Fibroblast of skin of abdomen (primary cell): ENCODE results near the gene HNRNPAB. TPM values are rescaled to one million over a fixed set of nuclear protein-coding genes. Genes with fewer than 3 reads are reported as not detected.

ENCODE experiments used
- DNase-seq: peaks from one replicate; pipeline ENCODE4 v3.0.0-alpha.2; 2013
- polyA plus RNA-seq, 2 experiments: library from polyadenylated mRNA; unstranded; fragments of 120-200 nt; gene quantifications; one replicate each; pipeline ENCODE4 v1.2.1, GENCODE V29; 2013; ENCODE audit not compliant: insufficient read length in 2 of 2

Gene HNRNPAB
- 147 TPM for polyA plus RNA-seq (2013, experiment 1 of 2; ENCODE audit: insufficient read length)
- 149 TPM for polyA plus RNA-seq (2013, experiment 2 of 2; ENCODE audit: insufficient read length)

DNA sequence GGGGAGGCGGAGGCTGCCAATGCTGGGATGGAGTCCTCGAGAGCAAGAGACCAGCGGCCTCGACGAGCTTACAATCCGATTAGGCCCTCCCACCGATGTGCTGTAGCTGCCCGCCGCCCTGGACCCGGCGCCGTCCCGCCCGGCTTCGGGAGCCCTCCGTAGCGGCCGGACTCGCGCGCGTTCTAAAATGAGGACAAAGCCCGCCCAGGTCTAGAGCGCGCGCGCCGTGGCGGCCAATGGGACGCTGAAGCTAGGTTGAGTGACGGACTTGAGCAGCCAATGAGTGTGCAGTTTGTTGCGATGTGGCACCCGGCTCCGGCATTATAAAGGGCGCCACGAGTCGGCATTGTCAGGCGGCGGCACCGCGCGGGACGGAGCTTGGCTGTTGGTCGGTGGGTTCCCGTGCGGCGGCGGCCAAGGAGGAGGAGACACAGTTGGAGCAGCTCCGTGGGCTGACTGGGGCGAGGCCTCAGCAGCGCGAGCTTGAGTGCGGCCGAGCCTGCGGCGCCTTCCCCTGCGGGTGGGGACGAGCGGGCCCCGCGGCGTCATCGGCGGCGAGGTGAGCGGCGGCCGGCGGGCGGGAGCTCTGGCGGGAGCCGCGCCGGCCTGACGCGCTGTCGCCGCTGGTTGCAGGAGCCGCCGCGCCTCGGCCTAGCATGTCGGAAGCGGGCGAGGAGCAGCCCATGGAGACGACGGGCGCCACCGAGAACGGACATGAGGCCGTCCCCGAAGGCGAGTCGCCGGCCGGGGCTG, at the start of gene HNRNPAB:
TSS of gene HNRNPAB (plus strand) at position 352 of the 753 bp plus-strand sequence. CDS start at position 657, 305 bp downstream.
- peak; percentile 96 for DNase-seq

DNA sequence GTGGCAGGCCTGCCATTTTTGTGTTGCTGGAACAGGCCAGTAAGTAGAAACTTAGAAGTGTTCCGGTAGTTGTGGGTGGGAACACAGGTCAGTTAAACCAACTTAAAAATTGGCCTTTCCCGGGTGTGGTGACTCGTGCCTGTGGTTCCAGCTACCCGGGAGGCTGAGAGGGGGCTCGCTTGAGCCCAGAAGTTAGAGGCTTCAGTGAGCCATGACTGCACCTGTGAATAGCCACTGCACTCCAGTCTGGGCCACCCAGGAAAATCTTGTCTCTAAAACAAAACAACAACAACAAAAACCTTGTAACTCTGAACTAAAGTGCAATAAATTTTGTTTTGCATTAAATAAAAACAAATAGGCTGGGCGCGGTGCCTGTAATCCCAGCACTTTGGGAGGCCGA, 49.3 kb upstream of the HNRNPAB start:
- no peak for DNase-seq

DNA sequence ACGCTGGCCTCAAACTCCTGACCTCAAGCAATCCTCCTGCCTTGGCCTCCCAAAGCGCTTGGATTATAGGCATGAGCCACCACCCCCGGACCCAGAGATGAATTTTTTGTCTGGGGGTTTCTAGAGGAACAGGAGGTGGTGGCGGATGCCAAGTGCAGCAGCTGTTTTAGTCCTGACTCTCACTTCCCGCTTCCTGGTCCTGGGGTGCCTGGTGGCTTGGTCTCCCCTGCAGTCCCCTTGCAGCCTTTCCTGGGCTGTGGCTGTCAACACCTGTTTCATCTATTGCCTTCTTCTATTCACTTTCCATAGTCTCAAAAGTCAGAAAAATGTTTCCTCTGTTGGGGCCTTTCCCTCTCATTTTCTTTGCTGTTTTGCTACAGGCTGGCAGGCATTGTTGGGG, 44.2 kb upstream of the HNRNPAB start:
- no peak for DNase-seq

DNA sequence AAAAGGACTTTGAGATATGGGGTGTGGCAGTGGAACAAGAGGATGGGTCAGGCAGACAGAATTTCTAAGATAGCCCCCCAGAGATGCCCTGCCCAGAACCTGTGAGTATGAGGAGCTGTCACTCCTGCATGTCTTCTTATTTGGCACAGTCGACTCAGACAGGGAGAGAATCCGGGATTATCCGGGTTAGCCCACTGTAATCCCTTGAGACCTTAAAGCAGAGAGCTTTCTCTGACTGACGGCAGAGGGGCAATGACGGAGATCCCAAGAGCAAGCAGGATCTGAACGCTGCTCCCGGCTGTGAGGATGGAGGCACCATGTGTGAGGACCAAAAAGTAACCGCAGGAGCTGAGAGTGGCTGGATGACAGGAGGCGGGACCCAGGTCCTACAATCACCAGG, 41.9 kb upstream of the HNRNPAB start:
- DNase-seq, result no peak

DNA sequence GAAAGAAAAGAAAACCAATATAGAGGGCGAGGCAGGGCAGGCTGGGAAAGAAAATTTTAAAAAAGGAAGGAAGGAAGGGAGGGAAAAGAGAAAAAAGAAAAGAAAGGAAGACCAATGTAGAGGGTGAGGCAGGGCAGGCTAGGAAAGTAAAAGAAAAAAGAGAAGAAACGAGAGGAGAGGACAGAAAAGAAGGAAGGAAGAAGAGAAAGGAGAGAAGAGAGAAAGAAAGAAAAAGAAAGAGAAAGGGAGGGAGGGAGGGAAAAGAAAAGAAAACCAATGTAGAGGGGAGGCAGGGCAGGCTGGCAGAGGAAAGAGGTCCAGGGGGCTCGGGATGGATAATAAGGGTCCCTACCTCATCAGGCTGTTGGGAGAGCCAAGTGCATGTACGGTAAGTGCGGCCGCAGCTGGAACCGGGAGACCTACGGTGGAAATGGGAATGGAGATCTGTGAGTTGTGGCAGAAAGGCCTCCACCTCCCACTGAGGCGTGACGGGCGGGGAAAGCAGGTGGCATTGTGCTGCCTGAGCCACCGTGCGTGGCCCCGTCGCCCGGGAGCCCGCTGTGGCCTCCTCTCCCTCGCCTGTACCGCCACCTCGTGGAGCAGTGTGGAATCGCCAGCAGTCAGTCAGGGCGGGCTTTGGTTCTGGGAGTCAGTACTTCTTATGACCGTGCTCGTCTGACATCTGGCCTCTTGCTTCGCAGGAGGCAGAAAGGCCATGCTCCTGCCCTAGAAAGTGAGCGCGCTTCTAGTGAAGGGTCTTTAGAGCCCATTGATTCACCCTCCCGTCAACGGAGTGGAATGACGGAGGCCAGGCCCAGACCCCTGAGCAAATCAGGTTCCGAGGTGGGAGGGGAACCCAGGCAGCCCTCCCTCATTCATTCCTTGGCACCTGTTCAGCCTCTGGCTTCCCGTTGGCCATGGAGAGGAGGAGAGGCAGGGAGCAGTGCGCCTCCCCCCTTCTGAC, 40.3 kb upstream of the HNRNPAB start:
- DNase-seq, result peak; percentile 59

DNA sequence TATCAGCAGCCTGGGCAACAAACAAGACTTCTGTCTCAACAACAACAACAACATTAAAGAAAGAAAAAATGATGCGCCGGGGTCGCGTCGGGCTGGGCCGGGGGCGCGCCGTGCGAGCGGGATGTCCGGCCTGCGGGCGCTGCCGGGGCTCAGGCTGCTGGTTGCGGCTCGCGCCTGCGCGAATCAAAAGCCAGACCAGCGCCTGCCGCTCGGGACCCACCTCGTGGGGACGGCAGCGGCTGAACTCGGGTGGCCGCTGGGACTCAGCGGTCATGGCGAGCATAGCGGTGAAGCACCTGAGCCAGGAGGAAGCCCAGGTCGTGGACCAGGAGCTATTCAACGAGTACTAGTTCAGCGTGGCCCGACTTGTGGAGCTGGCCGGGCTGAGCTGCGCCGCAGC, 38.8 kb upstream of the HNRNPAB start:
- DNase-seq, result no peak

DNA sequence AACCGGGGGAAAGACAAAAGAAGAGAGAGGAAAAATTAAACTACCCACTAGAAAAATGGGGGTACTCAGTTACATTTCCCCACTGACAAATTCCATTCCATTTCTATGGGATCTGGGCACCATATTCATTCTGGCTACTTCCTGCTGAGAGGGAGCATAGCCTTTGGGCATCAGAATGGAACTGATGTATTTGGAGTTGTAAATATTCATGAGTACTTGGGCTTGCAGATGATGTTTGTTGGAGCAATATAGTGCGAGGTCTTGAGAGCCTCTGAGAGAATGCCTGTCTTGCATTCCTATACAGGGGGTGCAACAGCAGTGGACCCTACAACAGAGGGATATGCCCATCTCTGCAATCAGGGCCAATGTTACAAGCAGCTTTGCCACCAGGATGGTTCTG, 33.9 kb upstream of the HNRNPAB start:
- DNase-seq, result no peak

DNA sequence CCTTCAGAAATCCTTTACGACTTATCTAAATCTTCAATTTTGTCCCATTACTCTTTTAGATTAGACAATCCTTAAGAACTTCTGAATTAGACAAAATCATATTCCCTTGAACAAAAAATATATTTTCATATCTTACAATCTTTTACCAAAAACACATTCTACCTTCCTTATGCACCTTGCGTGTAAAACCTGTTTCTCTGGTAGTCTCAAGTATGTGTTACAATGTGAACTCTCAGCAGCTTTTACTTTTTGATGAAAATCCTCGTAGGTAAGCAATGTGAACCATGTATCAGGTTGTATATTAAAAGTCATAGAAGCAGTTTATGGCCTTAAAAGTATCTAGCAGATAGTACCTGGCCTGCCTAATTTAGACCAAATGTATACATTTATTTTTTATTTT, 29.9 kb upstream of the HNRNPAB start:
- no peak for DNase-seq

DNA sequence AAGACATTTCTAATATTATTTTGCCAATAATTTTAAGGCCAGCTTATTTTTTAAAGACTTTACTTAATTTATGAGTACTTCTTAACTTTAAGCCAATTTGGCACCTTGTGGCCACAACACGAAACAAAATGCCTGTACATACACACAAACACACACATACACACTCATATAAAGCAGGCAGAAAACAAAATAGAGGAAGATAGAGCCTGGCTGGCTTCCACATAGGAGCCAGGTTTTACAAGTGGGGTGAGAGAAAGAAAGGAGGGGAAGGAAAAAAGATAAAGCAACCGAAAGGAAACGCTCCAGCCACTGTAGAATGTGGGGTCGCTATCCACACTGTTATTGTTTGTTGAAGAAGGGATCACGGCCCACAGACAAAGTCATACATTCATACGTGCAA, 27.5 kb upstream of the HNRNPAB start:
- no peak for DNase-seq

DNA sequence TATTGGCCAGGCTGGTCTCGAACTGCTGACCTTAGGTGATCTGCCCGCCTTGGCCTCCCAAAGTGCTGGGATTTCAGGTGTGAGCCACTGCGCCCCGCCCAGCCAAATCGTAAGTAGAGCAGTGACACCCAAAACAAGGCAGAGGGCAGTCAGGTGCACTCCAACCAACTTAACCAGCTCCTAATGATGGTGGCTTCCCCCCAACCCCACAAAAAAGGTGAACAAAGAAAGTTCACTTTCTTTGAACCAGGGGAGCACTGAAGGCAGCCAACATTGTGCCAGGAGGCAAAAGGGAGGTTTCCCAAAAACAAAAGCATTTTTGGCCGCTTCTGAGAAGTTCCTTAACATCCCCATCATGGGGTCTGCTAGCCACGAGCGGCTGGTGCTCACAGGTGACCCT, 26.8 kb upstream of the HNRNPAB start:
- DNase-seq, result no peak

DNA sequence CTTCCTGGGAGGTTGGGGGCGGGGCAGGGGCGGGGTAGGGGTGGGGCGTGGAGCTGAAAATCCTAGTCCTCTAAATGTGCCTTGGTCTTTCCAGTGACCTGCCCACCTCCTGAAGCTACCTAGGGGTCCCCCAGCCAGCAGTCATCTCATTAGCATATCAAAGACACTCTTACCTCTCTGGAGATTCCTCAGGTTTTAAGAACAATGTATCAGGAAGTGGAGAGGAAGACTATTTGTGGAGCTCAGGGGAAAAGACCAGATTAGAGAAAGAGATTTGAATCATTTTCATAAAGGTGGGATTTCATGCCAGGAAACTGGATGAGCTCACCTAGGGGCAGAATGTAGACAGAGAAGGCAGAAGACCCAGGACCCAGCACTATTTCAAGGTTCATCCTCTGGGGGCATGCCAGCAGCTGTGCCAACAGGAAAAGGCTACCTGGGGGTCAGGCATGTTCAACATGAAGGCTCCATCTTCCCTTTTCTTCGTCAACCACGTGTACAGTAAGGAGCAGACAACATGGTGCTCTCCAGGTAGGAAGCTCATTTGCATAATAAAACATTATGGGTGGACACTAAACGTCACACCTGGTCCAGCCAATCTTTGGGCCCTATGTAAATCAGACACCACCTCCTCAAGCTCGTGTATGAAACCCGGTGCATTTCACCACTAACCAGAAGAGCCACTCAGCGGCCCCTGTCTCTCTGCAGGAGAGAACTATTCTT, 24.0 kb upstream of the HNRNPAB start:
- no peak for DNase-seq

DNA sequence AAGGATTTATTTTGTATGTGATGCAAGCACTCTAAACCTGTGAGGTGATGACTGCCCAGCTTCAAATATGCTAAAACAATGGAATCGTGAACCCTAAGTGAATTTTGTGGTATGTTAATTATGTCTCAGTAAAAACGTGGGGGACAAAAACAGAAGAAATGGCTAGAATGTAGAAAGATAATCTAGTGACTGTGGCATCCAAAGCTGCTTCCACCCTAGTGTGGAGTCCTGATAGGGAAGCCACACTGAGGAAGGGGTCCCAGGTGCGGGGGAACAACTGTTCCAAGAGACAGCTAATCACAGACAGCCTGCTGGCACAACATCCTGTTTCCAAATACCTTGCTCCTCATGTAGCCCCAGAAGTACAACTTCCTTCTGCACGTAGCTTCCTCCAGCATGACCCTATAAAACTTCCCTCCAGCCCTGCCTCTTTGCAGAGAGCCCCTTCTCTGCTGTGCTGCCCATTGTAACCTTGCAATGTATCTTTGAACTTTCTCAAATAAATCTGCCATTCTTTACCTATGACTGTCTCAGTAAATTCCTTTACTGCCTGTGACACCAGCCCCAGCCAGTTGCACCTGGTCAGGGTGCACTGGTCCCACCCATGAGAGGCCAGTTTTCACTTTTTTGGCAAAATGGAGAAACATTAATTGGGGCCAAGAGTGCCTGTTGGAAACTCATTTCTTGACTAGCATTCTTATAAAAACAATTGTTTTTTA, 22.0 kb upstream of the HNRNPAB start:
- DNase-seq, result no peak

DNA sequence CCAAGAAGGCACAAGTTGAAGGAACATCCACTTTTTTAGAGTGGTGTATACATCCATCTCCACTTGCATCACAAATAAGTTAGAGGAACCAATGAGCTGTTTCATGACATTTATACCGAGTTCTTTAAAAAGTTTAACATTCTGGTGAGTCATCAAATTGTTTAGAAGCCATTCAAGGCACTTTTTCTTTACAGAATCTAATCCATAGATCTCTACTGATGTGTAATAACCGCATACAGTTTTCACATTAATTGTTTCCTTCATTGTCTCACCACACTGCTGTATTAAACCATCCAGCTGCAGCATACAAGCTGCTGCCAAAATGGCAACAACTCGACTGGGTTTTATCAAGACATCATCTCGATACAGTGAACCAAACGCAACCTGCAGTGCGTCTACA, 17.9 kb upstream of the HNRNPAB start:
- DNase-seq, result peak; percentile 73

DNA sequence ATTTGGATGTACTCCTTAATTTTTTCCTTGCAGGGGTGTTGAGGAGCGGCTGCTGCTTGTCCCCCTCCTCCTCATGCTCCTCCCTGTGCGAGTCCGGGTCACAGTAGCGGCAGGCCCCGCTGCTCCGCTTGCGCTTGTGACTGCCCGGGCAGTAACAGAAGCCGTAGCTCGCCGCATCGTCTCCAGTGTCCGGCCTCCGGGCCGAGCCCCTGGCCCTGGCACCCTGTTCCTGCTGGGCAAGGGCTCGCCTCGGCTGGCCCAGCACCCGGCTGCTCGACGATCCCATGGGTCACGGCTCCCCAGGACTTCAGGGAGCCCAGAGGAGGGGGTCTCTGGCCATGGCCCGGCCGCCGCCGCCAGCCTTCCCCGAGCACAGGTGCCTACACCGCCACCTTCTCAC, 17.3 kb upstream of the HNRNPAB start, which contains the start of gene GMCL2:
TSS of gene GMCL2 (minus strand) at position 358 of the 400 bp plus-strand sequence. CDS start at position 286, 72 bp downstream.
- no peak for DNase-seq

DNA sequence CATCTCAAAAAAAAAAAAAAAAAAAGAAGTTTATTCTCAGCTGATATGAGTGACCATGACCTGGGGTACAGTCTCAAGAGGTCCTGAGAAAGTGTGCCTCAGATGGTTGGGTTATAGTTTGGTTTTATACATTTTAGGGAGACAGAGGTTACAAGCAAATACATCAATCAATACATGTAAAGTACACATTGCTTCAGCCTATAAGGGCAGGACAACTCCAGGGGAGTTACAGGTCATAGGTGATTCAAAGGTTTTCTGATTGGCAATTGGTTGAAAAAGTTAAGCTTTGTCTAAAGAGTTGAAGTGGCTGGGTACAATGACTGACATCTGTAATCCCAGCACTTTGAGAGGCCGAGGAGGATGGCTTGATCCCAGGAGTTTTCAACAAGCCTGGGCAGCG, 14.9 kb upstream of the HNRNPAB start:
- DNase-seq, result no peak

DNA sequence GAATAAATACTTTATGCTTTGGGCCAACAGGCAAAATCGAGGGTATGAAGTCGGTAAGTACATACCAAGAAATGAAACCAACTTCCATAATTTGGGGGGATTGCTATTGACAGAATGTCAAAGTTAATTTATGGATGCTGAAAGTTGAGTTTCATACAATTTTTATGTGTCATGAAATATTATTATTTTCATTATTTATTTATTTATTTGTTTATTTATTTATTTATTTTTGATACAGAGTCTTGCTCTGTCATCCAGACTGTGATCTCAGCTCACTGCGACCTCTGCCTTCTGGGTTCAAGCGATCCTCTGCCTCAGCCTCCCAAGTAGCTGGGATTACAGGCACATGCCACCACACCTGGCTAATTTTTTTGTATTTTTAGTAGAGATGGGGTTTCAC, 12.7 kb upstream of the HNRNPAB start:
- no peak for DNase-seq

DNA sequence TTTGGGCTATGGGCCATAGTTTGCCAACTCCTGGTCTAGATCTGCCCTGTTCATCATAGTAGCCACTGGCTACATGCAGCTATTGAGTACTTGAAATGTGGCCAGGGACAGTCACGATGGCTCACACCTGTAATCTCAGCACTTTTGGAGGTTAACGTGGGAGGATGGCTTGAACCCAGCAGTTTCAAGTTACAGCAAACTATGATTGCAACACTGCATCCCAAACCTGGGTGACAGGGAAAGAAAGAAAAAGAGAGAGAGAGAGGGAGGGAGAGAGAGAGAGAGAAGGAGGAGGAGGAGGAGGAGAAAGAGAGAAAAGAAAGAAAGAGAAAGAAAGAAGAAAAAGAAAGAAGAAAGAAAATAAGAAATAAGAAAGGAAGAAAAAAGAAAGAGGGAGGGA, 12.1 kb upstream of the HNRNPAB start:
- DNase-seq, result no peak

DNA sequence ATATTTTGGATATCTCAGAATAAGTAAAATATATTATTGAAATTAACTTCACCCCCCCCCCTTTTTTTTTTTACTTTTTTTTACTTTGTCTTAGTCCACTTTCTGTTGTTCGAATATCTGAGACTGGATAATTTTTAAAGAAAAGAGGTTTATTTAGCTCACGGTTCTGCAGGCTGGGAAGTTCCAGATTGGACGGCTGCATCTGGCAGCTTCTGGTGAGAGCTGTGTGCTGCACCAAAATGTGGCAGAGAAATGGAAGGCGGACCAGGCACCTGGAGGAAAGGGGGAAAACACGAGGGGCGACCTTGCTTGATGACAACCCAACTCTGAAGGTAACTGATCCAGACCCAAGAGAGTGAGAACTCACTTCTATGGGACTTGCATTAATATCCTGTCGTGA, 11.5 kb upstream of the HNRNPAB start:
- no peak for DNase-seq

DNA sequence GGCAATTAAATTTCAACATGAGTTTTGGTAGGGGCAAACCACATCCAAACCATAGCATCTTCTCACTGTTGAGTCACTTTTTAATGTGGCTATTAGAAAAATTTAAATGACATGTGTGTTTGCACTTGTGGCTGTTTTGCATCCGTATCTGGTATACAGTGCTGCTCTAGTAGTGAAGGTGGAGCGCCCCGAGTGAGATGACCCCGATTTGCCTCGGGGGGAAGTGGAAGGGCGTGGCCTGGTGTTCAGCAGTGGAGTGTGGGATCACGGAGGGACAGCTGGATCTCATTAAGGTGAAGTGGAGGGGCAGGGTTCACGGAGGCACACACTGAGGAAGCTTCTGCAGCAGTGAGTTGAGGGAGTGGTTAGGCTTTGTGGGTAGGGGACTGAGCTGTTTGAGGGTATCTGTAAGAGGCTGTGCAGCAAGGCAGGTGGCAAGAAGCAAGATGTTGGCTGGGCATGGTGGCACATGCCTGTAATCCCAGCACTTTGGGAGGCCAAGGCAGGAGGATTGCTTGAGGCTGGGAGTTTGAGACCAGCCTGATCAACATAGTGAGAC, 11.0 kb upstream of the HNRNPAB start:
- no peak for DNase-seq

DNA sequence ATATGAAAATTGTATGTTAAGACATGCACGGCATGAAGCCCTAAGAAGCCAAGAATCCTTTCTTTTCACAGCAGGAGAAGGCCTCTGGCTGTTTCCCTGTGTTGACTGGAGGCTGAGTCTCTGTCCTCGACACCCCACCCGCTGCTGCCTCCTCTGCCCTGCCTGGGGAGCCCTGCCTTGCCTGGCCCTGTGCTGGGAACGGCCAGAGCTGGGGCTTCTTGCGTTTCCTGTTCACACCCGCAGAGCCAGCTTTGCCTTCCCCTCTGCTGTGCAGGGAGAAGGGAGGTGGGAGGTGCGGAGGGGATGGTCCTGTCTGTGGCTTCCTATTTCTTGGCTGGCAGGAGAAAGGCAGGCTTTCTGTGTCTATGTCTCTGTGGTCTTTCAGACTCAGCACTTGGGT, 10.3 kb upstream of the HNRNPAB start:
- no peak for DNase-seq

DNA sequence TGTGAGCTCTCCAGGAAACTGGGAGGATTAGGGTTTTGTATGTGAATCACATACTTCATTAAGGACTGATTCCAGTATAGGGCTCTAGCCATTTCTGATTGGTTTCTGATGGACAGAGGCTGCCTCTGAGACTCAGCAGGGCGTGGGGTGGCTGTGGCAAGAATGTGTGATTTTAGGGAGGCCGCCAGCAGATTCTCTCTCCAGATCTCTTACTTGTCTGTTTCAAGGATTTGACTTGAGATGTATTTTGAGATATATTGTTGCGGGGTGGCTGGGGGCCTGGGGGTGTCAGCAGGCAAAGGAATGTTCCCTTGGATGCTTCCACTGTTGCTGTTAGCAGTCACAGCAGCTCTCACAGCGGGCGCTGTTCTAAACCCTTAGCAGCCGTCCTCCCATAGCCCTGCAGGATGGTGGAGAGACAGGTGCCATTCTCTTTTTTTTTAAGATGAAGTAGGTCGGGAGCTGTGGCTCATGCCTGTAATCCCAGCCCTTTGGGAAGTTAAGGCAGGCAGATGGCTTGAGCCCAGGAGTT, 8.0 kb upstream of the HNRNPAB start:
- no peak for DNase-seq
